Skin epidermis (tissue), 12 donors: ENCODE results near the gene CFAP46.
"Not testable (repeated sequence)": the region's sequence is repeated elsewhere in the genome, so short reads cannot be mapped to it uniquely, and the experiment has no call there.

Experiments used
- H3K27ac ChIP-seq, 21 experiments: fragments of 200-600 bp; sonication (generic) in 11 of 21; one replicate each; pipeline ENCODE4 v1.5.0; 2020; ENCODE audit warnings: mild to moderate bottlenecking in 3 of 21, inconsistent platforms in 2 of 21, moderate library complexity in 2 of 21
- H3K4me3 ChIP-seq, 7 experiments: fragments of 200-600 bp; sonication (generic) in 2 of 7; one replicate each; pipeline ENCODE4 v1.5.0; 2020; ENCODE audit warnings: inconsistent platforms in 2 of 7, mild to moderate bottlenecking in 2 of 7, moderate library complexity in 1 of 7

The CFAP46 gene

DNA sequence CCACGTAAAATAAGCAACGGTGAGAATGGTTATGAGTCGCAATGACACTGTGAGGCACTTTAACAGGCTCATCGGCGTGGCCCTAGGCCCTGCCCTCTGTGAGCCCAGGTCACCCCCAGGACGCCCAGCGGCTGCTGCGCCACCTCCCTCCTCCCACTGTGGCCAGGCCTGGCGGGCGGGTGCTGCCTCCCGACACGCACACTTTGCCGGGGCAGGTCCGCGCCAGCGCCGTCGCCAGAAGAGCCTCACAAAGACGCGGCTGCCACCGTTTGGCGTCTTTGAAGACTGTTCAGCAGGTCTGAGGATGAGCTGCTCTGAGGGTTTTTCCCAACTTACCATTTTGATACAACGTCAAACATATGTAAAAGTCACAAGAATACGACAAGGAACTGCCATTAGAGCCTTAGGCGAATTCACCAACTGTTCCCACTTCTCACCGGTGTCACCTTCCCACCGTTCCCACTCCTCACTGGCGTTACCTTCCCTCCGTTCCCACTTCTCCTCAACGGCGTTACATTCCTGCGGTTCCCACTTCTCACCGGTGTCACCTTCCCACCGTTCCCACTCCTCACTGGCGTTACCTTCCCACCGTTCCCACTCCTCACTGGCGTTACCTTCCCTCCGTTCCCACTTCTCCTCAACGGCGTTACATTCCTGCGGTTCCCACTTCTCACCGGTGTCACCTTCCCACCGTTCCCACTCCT is 22.5 kb upstream of the CFAP46 start:
- H3K4me3 ChIP-seq, result peak overlapping the region in 2 of 7 experiments; percentile 34 to 35
- H3K27ac ChIP-seq, result peak overlapping the region in 4 of 21 experiments; percentile 18 to 82 (median 52)

DNA sequence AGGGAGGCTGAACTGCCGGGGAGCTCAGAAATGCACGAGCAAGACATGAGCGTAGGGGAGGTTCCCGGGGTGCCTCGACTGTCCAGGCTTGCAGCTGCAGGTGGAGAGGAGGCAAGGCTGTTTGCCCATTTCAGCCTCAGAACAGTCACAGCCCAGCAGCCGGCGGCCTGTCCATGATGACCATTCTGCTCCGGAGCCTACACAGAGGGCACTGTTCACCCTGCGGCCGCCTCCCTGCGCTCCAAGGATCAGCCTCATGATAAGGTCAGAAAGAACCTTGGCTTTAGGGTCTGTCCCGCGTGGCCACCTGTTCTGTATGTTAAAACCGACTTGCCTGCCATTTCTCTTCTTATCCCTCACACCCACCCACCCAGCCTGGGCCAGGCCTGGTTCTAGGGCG is 21.9 kb upstream of the CFAP46 start:
- peak overlapping the region in 1 of 21 experiments; percentile 82 for H3K27ac ChIP-seq
- H3K4me3 ChIP-seq, result peak overlapping the region in 2 of 7 experiments; percentile 34 to 35

DNA sequence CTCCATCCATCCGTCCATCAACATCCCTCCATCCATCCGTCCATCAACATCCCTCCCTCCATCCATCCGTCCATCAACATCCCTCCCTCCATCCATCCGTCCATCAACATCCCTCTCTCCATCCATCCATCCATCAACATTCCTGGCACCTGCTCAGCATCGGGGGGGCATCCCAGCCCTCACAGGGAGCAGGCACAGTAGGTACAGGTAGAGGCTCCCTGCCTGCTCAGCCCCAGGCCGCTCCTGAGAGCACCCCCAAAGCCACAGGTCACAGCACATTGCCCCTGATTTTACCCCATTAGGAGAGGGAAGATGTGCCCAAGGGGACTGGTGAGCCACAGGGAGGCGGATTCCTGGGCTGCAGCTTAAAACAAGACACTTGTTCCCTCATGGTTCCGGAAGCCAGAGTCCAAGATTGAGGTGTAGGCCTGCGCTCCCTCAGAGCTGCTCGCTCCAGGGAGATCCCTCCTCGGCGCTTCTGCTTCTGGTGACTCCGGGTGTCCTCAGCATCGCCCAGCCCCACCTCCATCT is 21.1 kb upstream of the CFAP46 start:
- no peak overlapping the region for H3K27ac ChIP-seq
- H3K4me3 ChIP-seq, result no peak overlapping the region

DNA sequence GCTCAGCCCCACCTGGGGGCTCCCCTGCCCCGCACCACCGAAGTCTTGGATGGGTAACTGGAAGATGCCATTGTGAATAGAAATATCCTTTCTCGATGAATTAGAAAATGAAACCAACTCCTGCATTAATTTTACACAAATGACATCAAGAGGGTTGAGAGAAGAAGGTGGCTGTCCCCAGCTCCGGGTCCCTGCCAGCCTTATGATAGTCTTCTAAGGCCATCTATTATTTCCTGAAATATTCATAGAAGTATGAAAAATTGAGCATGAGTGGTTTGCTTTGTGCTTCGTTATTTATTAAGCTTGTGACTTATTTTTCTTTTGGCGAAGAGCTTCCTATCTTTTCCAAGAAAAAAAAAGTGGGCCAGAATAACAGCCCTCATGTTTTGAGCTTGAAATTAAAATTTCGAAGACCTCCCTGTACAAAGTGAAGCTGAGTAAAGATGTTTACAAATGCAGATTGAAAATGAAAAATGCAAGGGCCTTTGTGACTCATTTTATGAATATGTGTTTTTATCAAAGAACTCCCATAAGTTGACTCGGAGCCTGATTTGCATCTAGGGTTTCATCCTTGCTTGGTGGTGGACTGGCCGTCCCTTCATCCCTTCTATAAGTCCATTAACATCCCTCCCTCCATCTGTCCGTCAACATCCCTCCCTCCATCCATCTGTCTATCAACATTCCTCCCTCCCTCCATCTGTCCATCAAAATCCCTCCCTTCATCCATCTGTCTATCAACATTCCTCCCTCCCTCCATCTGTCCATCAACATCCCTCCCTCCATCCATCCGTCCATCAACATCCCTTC is 20.5 kb upstream of the CFAP46 start:
- peak overlapping the region; percentile 19 to 56 (median 45) for H3K4me3 ChIP-seq
- peak overlapping the region in 5 of 21 experiments; percentile 13 to 62 (median 37) for H3K27ac ChIP-seq

DNA sequence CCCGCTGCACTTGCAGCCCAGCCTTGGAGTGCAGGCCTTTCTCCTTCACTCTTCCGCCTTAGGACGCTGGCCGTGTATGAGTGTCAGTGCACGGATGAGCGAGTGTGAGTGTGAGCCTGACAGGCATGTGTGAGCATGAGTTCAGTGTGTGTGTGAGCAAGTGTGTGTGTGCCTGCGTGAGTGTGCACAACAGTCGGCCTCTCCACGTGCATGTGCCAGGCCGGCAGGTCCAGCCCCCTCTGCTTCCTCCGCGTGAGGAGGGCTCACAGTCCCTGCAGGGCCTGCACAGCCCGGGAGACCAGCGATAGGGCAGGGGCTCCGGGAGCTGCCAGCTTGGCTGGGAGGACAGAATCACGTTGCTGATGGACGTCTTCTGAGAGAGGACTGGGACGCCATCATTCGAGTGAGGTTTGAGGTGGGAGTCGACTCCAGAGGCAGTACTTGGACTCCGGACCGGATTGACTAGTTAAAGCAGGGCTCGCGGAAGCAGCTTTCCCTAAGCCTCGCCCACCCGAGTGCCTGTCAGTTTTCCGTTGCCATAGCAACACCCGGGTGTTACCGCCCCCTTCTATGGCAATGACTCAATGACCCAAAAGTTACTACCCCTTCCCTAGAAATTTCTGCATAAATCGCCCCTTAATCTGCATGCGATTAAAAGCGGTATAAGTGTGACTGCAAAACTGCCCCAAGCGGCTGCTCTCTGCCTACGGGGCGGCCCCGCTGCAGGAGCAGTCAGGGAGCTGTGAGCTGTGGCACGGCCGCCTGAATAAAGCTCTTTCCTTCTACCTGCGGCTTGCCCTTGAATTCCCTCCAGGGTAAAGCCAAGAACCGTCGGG is 19.6 kb upstream of the CFAP46 start:
- peak overlapping the region in 5 of 21 experiments; percentile 13 to 62 (median 37) for H3K27ac ChIP-seq
- peak overlapping the region; percentile 19 to 56 (median 45) for H3K4me3 ChIP-seq

DNA sequence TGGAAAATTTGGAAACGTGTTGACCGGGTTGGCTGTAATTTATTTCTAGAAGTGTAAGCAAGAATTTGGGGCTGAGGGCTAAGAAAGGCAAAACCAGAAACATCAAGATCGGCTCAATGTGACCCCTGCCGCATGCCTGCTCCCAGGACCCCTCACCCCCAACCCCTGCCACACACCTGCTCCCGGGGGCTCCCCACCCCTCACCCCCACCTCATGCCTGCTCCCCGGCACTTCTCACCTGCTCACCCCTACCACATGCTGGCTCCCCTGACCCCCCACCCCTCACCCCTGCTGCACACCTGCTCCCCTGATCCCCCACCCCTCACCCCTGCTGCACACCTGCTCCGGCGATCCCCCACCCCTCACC is 19.0 kb upstream of the CFAP46 start:
- Histone ChIP-seq H3K27ac (no peak overlapping the region), H3K4me3 (no peak overlapping the region)

DNA sequence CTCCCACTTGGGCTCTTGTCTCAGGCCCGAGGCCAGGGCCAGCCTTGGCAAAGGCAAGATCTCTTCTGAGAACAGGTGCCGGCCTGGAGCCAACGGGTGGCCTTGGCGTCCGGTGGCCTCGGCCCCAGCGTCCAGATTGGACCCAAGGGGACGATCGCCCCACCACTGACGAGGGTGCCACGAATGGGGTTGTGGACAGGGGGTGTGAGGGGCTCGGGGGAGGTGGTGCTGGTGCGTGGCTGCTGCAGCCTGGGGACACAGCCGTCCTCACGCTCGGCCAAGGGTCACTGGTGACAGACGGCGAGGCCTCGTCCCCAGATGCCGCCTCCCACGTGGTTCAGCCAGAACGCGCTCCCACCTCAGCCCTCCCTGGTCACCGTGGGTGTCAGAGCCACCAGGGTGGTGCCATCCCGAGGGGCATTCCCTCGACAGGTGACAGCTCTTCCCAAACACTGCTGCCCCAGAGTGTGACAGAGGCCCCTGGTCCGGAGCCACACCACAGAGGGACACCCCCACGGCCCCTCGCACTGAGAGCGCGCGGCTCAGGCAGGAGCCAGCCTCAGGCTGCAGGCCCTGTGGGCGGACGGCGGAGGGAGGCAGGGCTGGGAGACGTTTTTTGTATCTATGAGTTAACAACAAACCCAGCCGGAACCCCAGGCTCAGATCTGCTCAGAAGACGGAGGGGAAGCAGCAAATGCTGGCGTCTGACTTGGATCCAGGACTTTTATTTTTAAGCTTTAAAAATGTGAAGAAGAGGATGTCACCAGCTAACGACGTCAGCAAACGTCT is 18.5 kb upstream of the CFAP46 start:
- H3K4me3 ChIP-seq, result no peak overlapping the region
- H3K27ac ChIP-seq, result no peak overlapping the region

DNA sequence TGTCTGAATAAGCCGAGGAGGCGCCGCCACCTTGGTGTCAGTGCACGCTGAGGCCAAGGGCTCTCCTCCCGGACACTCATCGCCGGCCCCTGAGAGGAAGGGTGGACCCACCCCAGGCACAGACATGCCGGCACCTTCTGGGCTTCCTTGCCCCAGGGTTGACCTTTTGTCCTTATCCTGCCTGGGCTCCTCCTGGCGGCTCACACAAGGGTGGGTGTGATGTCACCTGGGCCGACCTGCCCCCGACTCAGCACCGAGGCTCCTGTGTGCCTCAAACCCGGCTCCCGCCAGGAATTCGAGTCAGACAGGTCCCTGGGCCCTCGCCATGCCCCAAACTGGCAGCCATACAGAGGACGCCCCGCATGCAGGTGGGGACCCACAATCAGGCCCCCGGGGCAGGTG is 17.7 kb upstream of the CFAP46 start:
- H3K4me3 ChIP-seq, result no peak overlapping the region
- no peak overlapping the region for H3K27ac ChIP-seq

DNA sequence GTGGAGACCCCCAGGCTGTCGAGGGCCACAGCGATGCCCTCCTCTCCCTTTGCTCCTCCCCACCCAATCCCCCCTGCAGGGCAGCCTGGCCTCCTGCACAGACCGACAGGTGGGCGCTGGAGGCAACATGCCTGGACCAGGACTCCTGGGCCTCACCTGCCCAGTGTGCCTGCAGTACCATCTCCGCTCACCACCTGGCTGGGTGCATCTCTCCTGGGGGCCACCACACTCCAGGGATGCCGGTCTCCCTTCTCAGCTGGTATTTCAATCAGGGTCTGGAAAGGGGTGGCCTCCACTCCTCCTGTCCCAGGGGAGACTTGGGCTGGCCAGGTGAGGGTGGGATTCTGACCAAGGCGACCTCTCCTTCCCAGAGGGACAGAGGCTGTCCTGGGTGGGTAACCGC is 17.2 kb upstream of the CFAP46 start:
- Histone ChIP-seq H3K4me3 (no peak overlapping the region), H3K27ac (no peak overlapping the region)

DNA sequence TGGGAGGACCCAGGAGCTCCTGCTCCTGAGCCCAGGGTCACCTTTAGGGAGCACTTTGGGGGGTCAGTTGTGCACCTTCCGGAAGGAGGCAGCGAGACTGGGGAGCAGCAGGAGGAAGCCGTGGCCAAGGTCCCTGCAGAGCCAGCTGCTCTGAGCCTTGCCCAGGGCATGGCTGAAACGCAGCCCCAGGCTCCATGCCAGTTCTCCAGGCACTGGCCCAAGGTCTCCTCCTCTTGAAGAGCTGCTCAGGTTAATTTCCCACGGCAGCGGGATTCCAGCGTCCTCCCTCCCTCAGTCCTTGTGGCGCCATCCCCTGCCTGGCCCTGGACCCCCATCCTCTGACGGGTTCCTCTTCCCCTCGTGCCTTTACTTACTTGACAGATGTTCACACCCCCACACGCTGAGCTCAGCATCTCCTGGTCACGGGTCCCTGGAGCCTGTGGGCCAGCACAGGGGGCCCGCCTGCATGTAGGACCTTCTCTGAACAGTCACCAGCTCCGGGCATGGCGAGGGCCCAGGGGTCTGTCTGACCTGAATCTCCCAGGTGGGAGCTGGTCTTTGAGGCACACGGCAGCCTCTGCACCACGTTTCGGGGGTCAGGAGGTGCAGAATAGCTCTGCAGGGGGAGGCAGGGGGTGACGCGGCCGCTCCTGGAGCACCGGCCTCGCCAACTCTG is 16.7 kb upstream of the CFAP46 start:
- Histone ChIP-seq H3K4me3 (no peak overlapping the region), H3K27ac (no peak overlapping the region)

DNA sequence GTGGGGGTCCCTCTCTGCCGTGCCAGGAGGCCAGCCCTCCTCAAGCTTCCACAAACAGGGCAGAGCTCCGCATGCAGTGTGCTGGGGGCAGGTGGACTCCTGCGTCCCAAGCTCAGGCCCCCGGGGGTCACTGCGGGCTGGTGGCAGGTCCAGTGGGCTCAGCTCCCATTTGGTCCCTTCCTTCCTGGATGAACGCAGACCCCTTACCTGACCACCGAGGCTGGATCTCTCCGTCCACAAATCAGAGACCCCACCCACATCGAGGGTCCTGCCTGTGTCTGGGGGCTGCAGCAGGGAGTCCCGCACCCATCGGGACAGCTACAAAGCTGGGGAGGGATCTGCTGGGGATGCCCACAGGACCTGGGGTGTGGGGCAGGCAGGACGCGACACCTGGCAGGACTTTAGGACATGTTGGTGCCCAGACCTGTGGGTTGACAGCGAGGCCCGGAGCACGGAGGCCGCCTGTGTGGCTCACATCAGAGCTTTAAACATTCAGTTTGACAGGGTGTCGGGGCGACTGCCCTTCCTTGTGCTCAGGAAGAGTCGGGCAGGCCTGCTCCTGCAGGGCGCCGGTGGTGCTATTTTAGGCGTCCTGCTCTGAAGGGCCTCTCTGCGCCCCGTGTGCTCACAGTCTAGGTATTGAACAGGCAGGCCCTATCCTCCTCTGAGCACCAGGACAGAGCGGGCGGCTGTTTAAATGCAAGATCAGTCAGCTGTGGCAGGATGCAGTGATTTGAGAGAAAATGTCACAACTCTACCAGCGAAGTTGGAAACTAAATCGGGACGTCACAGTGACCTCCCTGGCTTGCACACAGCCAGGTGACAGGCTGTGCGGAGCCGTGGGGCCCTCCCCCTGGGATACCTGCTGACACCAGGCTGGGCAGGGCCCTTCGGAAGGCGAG is 15.9 kb upstream of the CFAP46 start:
- H3K4me3 ChIP-seq, result no peak overlapping the region
- no peak overlapping the region for H3K27ac ChIP-seq

DNA sequence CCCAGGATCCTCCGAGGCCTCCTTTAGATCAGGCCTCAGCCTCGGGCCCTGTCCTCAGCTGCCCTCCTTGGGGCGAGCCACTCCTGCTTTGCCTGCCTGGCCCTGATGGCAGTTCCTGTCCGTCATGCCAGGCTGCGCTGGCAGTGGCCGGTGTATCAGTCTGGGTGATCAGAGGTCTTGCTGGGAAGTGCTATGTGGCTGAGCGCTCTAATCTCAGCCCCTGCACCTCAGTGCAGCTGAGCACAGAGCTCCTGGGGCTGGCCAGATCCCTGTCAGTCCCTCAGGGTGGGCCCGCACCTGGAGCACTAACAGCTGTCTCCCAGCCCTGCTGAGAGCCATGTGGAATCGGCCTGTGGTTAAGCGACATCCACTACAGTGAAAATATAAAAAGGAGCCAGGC is 14.8 kb upstream of the CFAP46 start:
- no peak overlapping the region for H3K4me3 ChIP-seq
- no peak overlapping the region for H3K27ac ChIP-seq

DNA sequence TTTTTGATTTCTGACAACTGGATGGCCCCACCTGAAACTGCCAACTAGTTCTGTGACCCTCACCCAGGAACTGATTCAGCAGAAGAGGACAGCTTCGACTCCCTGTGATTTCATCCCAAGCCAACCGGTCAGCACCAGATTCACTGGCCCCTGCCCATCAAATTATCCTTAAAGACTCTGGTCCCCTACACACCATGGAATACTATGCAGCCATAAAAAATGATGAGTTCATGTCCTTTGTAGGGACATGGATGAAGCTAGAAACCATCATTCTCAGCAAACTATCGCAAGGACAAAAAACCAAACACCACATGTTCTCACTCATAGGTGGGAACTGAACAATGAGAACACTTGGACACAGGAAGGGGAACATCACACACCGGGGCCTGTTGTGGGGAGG is 13.9 kb upstream of the CFAP46 start:
- H3K4me3 ChIP-seq, H3K27ac ChIP-seq: not testable (repeated sequence)

DNA sequence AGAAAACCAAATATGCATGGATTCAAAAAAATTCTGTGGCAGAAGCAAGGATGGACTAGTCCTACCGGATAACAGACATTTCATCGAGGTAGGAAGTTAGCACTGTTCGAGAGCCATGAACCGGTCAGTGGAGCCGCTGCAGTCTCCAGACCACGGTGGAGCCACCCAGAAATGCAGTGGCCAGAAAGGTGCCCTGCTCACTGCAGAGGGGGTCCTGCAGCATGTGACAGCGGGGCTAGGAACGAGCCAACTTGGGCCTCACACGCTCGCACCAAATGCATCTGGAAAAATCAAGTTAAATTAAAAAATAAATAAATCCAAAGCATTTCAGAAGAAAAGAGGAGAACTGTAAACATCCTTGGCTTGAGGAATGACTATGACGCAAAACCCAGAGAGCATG is 13.1 kb upstream of the CFAP46 start:
- no peak overlapping the region for H3K4me3 ChIP-seq
- no peak overlapping the region for H3K27ac ChIP-seq

DNA sequence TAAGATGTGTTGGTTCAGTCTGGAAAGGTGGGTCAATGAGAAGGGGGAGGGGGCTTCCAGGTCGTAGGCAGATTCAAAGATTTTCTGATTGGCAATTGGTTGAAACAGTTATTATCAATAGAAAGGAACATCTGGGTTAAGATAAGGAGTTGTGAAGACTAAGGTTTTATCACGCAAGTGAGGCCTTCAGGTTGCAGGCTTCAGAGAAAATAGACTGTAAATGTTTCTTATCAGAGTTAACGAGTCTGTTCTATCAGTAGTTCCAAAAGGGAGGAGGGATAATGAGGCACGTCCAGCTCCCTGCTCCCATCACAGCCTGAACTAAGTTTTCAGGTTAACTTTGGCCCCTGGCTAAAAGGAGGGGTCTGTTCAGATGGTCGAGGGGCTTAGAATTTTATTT is 11.1 kb upstream of the CFAP46 start:
- no peak overlapping the region for H3K4me3 ChIP-seq
- H3K27ac ChIP-seq, result no peak overlapping the region

DNA sequence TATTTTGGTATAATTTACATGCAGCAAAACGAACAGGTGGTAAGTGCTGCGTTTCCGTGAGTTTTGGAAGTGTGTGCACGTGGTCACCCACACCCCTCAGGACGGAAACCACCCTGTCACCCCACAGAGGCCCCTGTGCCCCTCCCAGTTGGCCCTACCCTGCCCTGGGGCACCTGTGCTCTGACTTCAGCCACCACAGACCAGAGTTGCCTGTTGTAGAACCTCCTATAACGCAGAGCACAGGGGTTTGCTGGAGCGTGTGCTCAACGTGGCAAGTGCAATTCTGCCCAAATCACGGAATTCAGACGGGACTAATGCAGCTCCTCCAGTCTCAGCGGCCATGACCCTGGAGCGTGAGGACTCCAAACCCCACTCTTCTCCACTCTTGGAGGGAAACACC is 9.6 kb upstream of the CFAP46 start:
- Histone ChIP-seq H3K4me3 (no peak overlapping the region), H3K27ac (no peak overlapping the region)

DNA sequence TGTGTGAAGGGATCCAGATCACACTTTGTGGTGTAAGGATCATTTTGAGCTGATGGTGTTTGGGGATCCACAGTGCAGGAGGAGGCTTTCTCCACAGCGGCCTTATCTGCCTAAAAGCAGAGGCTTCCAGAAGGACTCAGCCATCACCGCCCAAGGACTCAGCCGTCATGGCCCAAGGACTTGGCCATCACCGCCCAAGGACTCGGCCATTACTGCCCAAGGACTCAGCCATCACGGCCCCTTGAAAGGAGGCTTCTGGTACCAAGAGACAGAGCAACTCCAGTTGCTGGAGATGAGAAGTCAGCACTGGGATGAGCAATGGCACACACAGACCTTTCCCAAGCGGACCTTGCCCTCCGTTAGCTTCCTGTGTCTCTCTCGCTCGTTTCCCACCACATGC is 6.0 kb upstream of the CFAP46 start:
- H3K27ac ChIP-seq, result no peak overlapping the region
- H3K4me3 ChIP-seq, result no peak overlapping the region

DNA sequence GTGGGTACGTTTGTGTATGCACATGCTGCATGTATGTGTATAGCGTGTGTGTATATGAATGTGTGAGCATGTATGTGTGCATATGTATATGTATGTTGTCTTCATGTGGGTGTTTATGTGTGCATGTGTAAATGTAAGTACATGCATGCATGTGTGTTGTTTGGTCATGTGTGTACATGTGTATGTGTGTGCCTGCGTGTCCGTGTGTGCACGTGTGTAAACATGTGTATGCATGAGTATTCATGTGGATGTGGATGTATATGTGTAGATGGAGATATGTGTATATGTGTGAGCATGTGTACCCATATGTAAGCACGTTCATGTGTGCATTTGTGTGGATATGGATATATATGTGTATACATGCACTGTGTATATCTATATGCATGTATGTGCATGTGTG is 5.5 kb upstream of the CFAP46 start:
- no peak overlapping the region for H3K27ac ChIP-seq
- H3K4me3 ChIP-seq, result no peak overlapping the region
